ENCODE data around the gene ERRFI1. TPM values are rescaled to one million over a fixed set of nuclear protein-coding genes. Genes with fewer than 3 reads are reported as not detected.
"Not testable (repeated sequence)": the region's sequence is repeated elsewhere in the genome, so short reads cannot be mapped to it uniquely, and the experiment has no call there.

ERRFI1 gene
- total RNA-seq, 6 experiments from 2014 or later: 15.8 to 25.5 (median 19.0) TPM

GRCh38 chr1:8059161-8059622 is 33.1 kb upstream of the ERRFI1 start:
- H3K9me3 Mint-ChIP-seq: no peaks in the 10 kb centered on the region
- no peaks in the 10 kb centered on the region for H3K36me3 Mint-ChIP-seq (ENCODE audit: low read depth)
- peak overlapping the region; percentile 48; the same call in 1 of the 2 replicates for H3K27ac Mint-ChIP-seq
- no peaks in the 10 kb centered on the region; the same call in 1 of the 2 replicates for H3K27me3 Mint-ChIP-seq (ENCODE audit: insufficient read depth)
- H3K4me3 Mint-ChIP-seq: no peak overlapping the region; the same call in 1 of the 2 replicates
- H3K4me1 Mint-ChIP-seq (ENCODE audit: low read depth): peaks cover 39% of the 10 kb centered on the region
- TF ChIP-seq, protein P1, sequence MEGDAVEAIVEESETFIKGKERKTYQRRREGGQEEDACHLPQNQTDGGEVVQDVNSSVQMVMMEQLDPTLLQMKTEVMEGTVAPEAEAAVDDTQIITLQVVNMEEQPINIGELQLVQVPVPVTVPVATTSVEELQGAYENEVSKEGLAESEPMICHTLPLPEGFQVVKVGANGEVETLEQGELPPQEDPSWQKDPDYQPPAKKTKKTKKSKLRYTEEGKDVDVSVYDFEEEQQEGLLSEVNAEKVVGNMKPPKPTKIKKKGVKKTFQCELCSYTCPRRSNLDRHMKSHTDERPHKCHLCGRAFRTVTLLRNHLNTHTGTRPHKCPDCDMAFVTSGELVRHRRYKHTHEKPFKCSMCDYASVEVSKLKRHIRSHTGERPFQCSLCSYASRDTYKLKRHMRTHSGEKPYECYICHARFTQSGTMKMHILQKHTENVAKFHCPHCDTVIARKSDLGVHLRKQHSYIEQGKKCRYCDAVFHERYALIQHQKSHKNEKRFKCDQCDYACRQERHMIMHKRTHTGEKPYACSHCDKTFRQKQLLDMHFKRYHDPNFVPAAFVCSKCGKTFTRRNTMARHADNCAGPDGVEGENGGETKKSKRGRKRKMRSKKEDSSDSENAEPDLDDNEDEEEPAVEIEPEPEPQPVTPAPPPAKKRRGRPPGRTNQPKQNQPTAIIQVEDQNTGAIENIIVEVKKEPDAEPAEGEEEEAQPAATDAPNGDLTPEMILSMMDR (IDR thresholded peaks at IDR 0.05): no peak
- no peak for DNase-seq

GRCh38 chr1:8057779-8058178 is 31.7 kb upstream of the ERRFI1 start:
- not testable (repeated sequence) for H3K27ac Mint-ChIP-seq; H3K4me3 Mint-ChIP-seq; H3K36me3 Mint-ChIP-seq (ENCODE audit: low read depth)

DNA sequence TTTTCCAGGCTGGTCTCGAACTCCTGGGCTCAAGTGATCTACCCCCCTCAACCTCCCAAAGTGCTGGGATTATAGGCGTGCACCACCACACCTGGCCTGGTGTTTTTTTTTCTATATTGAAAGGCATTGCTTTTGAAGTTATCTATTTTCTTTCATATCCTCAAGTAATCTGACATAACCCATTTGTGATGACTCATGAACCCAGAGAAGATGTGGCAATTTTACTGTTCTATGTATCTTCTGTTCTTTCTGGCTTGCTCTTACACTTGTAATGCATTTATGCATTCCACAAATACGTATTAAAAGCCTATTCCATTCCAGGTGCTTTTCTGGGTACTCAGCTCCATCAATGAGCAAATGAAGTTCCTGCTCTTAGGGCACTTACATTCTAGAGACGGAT is 29.9 kb upstream of the ERRFI1 start:
- peaks cover 2% of the 10 kb centered on the region; the same call in 1 of the 2 replicates for H3K27me3 Mint-ChIP-seq (ENCODE audit: insufficient read depth)
- H3K27ac Mint-ChIP-seq: peak overlapping the region; percentile 50; the same call in 1 of the 2 replicates
- DNase-seq: peak; percentile 69
- no peaks in the 10 kb centered on the region for H3K9me3 Mint-ChIP-seq
- no peak overlapping the region for H3K4me3 Mint-ChIP-seq
- TF ChIP-seq, protein P1 (IDR thresholded peaks at IDR 0.05): no peak
- no peaks in the 10 kb centered on the region for H3K36me3 Mint-ChIP-seq (ENCODE audit: low read depth)
- peaks cover 26% of the 10 kb centered on the region for H3K4me1 Mint-ChIP-seq (ENCODE audit: low read depth)

More at GRCh38 chr1:8057779-8058178, 31.7 kb upstream of the ERRFI1 start:
- H3K4me1 Mint-ChIP-seq (ENCODE audit: low read depth): peaks cover 39% of the 10 kb centered on the region
- DNase-seq; H3K9me3 Mint-ChIP-seq; H3K27me3 Mint-ChIP-seq (ENCODE audit: insufficient read depth): not testable (repeated sequence)

DNA sequence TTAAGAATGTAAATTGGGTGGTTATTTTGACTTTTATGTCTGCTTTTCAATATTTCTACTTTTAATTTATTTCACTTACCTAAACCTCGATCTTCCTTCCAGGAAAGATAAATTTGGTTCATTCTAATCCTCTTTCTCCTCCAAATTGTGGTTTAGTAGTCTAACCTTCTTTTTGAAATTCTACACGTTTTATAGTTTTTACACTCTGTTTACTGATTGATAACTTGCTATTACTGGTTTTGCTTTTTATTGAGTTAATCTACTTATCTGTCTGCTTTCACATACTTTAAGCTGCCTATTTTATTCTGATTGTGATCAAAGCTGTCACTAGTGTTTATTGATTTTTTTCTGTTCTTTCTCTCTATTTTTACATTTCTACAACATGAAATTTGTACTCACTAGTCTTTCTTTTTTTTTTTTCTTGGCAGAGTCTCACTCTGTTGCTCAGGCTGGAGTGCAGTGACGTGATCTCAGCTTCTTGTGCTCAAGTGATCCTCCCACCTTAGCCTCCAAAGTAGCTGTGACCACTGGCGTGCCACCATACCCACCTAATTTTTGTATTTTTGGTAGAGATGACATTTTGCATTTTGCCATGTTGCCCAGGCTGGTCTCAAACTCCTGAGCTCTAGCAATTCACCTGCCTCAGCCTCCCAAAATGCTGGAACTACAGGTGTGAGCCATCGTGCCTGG is 27.9 kb upstream of the ERRFI1 start:
- Mint-ChIP-seq H3K4me3 (no peak overlapping the region), H3K36me3 (ENCODE audit: low read depth) (no peaks in the 10 kb centered on the region), H3K27me3 (ENCODE audit: insufficient read depth) (peaks cover 2% of the 10 kb centered on the region; the same call in 1 of the 2 replicates), H3K9me3 (no peaks in the 10 kb centered on the region), H3K4me1 (ENCODE audit: low read depth) (peaks cover 16% of the 10 kb centered on the region), H3K27ac (no peak overlapping the region)
- DNase-seq: no peak
- TF ChIP-seq, protein P1 (IDR thresholded peaks at IDR 0.05): no peak

GRCh38 chr1:8051650-8052049 is 25.5 kb upstream of the ERRFI1 start:
- H3K27ac Mint-ChIP-seq: no peak overlapping the region

GRCh38 chr1:8049229-8049628 is 23.1 kb upstream of the ERRFI1 start:
- not testable (repeated sequence) for H3K9me3 Mint-ChIP-seq; H3K27me3 Mint-ChIP-seq (ENCODE audit: insufficient read depth); H3K36me3 Mint-ChIP-seq (ENCODE audit: low read depth); DNase-seq; H3K27ac Mint-ChIP-seq; H3K4me3 Mint-ChIP-seq
- H3K4me1 Mint-ChIP-seq (ENCODE audit: low read depth): peaks cover 33% of the 10 kb centered on the region

More at GRCh38 chr1:8051650-8052049, 25.5 kb upstream of the ERRFI1 start:
- peaks cover 2% of the 10 kb centered on the region; the same call in 1 of the 2 replicates for H3K27me3 Mint-ChIP-seq (ENCODE audit: insufficient read depth)
- peaks cover 30% of the 10 kb centered on the region for H3K4me1 Mint-ChIP-seq (ENCODE audit: low read depth)
- TF ChIP-seq, protein P1 (IDR thresholded peaks at IDR 0.05): no peak
- H3K36me3 Mint-ChIP-seq (ENCODE audit: low read depth): no peaks in the 10 kb centered on the region
- H3K4me3 Mint-ChIP-seq: no peak overlapping the region
- DNase-seq: no peak
- H3K9me3 Mint-ChIP-seq: no peaks in the 10 kb centered on the region

Data from HFFc6 (cell line).